PC-9 (cell line): Measurements from ENCODE around the gene LRP1B.

Source experiments
- CTCF ChIP-seq: fragments of 200-600 bp; sonication (generic); conservative IDR thresholded peaks from 2 replicates; pipeline ENCODE4 v1.6.1; 2017; ENCODE audit warnings: mixed run types, antibody characterized with exemption, mild to moderate bottlenecking, moderate library complexity
- EZH2 ChIP-seq: fragments of 200-600 bp; sonication (generic); IDR thresholded peaks from 2 replicates; pipeline ENCODE4 v1.8.0; 2017; ENCODE audit warnings: antibody characterized with exemption, low read depth

DNA sequence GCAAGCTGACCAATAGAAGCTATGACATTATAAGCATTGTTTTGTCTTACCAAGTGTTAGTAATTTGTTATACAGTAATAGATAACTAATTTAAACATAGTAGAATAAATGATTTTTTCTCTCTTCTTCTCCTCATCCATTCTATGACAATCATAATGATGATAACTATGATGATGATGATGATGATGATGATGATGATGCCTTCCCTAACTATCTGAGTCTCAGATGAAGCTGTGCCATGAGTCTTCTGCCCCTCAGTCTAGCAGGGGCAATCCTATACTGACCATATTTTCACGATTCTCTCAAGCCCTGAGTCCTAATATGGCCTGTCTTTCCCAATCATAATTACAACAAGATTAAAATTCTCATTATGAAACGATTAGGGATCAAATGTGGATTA lies 1369.0 kb downstream of the LRP1B start:
- TF ChIP-seq EZH2 (no peak), CTCF (no peak)
